ENCODE measurements around the gene PAGR1. TPM values are rescaled to one million over a fixed set of nuclear protein-coding genes. Genes with fewer than 3 reads are reported as not detected.
A peak's percentile ranks its signal among the peaks of the same experiment; 100 is the strongest.

PAGR1 gene
- total and polyA plus RNA-seq, 9 of the 15 experiments (the other 6 are each of a cell fraction or from before 2014, with no cell fraction given), result 1.4 to 58.2 (median 16.8) TPM

- 65% methylated on average over 8 of the region's 8 CpGs for WGBS (ENCODE audit: insufficient coverage, low coverage, missing lambda C conversion rate)
- ATAC-seq (no peak), FAIRE-seq (no peak), DNase-seq (ENCODE audit: extremely low read depth in 1 of 4, low spot score in 3 of 4) (no peak)
- Histone ChIP-seq H3K36me3 (ENCODE audit: control insufficient read depth, insufficient read depth, low read length) (no peaks in the 10 kb centered on the region), H3K4me1 (replicated peaks in 1 of 2; ENCODE audit: control insufficient read depth in 2 of 2, insufficient read depth in 2 of 2, low read length in 2 of 2) (peaks cover 0 to 38% of the 10 kb centered on the region in 2 experiments; a peak in 2 of 5 replicates), H4K20me1 (replicated peaks; ENCODE audit: control insufficient read depth, insufficient read depth, low read length) (no peaks in the 10 kb centered on the region), H3K4me2 (ENCODE audit: insufficient read depth, low read length) (no peak overlapping the region), H3K9ac (ENCODE audit: insufficient read depth in 1 of 2, low read depth in 2 of 2, low read length in 2 of 2) (no peak overlapping the region), H2AFZ (ENCODE audit: low read depth, low read length) (no peak overlapping the region), H3K9me1 (ENCODE audit: control insufficient read depth, insufficient read depth, low read length) (no peaks in the 10 kb centered on the region), H3K79me2 (ENCODE audit: control insufficient read depth, insufficient read depth, low read length) (no peaks in the 10 kb centered on the region), H3K9me3 (replicated peaks; ENCODE audit: control insufficient read depth, insufficient read depth, low read depth, low read length) (no peaks in the 10 kb centered on the region), H3K27me3 (ENCODE audit: control insufficient read depth in 2 of 2, insufficient read depth in 2 of 2, low read length in 2 of 2) (0 out of 5 replicates have a peak, but pooled peaks cover 0 to 4% of the 10 kb centered on the region in 2 experiments), H3K27ac (ENCODE audit: extremely low read depth, low read depth, low read length) (no peak overlapping the region), H3K4me3 (no peak overlapping the region)
- CTCF ChIA-PET (ENCODE audit: low intra/inter-chr PET ratio), result no interaction called here
- BruUV-seq (replicated peaks), result no TSS peak
- in situ Hi-C loops (cut with MboI) (no loop called here), intact Hi-C loops (cut with micrococcal nuclease) (no loop called here)
- POLR2A ChIA-PET, result interaction anchor here (2.2 kb wide), 1 partner anchor 14 kb away, joined by 8 read pairs; no protein-coding TSS in a partner anchor
- TF ChIP-seq MYBL2 (IDR thresholded peaks at IDR 0.05; ENCODE audit: low read depth) (no peak), MYBL2 (CRISPR knock-in tag; IDR thresholded peaks at IDR 0.05; ENCODE audit: borderline replicate concordance) (no peak), ZNF318 (IDR thresholded peaks at IDR 0.05; ENCODE audit: borderline replicate concordance in 1 of 2, low read depth in 1 of 2) (no peak), PRPF4 (IDR thresholded peaks at IDR 0.05; ENCODE audit: insufficient read depth, low read depth, low read length, poor library complexity, severe bottlenecking) (no peak), ILK (tag; IDR thresholded peaks at IDR 0.05; ENCODE audit: borderline replicate concordance, low read depth) (no peak), STAT6 (CRISPR knock-in tag; IDR thresholded peaks at IDR 0.05) (no peak), TEAD1 (CRISPR knock-in tag; IDR thresholded peaks at IDR 0.05) (no peak), SUPT5H (IDR thresholded peaks at IDR 0.05) (no peak), ZNF384 (IDR thresholded peaks at IDR 0.05; ENCODE audit: low read depth, low read length) (no peak), RBM25 (IDR thresholded peaks at IDR 0.05; ENCODE audit: low read depth, low read length, severe bottlenecking) (peak; percentile 77)
Measured at GRCh38 chr16:29843931-29844330, 28.0 kb downstream of the PAGR1 start.

Data from K562 (cell line).